ENCODE measurements around the gene ZNF384.

Gene ZNF384

DNA sequence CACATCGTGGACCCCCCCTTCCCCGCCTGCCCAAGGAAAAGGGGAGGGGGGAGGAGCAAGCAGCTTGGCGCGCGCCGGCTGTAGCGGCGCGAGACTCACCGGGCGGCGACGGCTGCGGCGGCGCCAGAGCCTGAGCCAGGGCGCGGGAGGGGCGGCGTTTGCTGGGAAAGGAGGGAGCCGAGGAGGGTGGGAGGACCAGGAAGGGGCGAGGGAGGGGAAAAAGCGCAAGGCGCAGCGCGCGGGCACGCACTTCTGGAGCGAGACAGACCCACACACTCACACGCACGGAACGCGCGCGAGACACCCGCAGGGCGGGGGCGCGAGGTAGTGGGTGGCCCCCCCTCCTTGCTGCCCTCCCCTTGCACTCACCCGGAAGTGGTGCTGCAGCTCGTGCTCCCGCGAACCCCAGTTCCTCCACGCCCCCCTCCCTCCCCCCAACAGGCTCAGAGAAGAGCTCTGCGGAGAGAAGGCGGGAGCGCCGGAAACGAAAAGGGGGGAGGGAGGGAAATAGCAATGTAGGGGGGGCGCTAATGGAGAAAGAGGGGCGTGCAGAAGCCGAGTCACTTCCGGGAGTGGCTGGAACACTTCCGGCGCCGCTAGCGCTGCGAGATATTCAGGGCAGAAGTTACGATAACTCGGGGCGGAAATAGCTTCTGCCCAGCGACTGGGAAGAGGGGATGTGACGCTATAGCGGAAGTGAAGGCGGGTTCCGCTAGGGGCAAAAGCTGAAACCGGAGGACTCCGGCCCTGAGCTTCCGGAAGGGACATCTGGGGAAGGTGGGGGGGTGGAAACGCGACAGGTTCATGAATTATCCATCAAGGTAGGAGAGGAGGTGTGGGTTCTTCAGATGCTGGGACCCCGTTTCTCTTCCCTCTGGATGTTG, at the start of gene ZNF384:
ZNF384 (minus strand) TSS at position 377 of the 884 bp plus-strand sequence. CDS start 9,855 bp downstream, outside the sequence.
- peak within 1 kb of the TSS; percentile 98 for H3K4me3 ChIP-seq (ENCODE audit: low read depth, low read length)
- no peaks in the 10 kb centered on the region for H3K9me3 ChIP-seq (ENCODE audit: control insufficient read depth, insufficient read depth, low read length)
- H3K4me1 ChIP-seq (ENCODE audit: control insufficient read depth, insufficient read depth, low read length), result peaks cover 5% of the 10 kb centered on the region
- no peaks in the 10 kb centered on the region for H3K27me3 ChIP-seq (ENCODE audit: control insufficient read depth, insufficient read depth, low read length)
- H3K9ac ChIP-seq (ENCODE audit: low read depth, low read length), result peak within 1 kb of the TSS; percentile 98
- peaks cover 4% of the 10 kb centered on the region for H3K36me3 ChIP-seq (ENCODE audit: control insufficient read depth, insufficient read depth, low read length)

DNA sequence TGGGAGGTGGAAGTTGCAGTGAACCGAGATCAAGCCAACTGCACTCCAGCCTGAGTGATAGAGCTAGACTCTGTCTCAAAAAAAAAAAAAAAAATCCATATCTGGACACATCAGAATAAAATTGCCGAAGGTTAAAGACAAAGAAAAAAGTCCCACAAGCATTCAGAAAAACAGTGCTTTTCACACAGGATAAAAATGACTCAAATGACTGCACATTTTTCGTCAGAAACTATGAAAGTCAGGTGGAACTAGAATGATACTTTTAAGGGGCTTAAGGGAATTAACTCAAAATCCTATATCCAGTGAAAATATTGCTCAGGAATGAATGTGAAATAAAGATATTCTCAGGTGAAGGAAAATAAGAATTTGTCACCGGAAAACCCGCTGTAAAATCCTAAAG, 47.6 kb upstream of the ZNF384 start:
- H3K9me3 ChIP-seq (ENCODE audit: control insufficient read depth, insufficient read depth, low read length), result no peaks in the 10 kb centered on the region
- no peak overlapping the region for H3K9ac ChIP-seq (ENCODE audit: low read depth, low read length)
- H3K27me3 ChIP-seq (ENCODE audit: control insufficient read depth, insufficient read depth, low read length), result no peaks in the 10 kb centered on the region
- no peaks in the 10 kb centered on the region for H3K4me1 ChIP-seq (ENCODE audit: control insufficient read depth, insufficient read depth, low read length)
- no peak overlapping the region for H3K4me3 ChIP-seq (ENCODE audit: low read depth, low read length)
- H3K36me3 ChIP-seq (ENCODE audit: control insufficient read depth, insufficient read depth, low read length), result peaks cover 6% of the 10 kb centered on the region

DNA sequence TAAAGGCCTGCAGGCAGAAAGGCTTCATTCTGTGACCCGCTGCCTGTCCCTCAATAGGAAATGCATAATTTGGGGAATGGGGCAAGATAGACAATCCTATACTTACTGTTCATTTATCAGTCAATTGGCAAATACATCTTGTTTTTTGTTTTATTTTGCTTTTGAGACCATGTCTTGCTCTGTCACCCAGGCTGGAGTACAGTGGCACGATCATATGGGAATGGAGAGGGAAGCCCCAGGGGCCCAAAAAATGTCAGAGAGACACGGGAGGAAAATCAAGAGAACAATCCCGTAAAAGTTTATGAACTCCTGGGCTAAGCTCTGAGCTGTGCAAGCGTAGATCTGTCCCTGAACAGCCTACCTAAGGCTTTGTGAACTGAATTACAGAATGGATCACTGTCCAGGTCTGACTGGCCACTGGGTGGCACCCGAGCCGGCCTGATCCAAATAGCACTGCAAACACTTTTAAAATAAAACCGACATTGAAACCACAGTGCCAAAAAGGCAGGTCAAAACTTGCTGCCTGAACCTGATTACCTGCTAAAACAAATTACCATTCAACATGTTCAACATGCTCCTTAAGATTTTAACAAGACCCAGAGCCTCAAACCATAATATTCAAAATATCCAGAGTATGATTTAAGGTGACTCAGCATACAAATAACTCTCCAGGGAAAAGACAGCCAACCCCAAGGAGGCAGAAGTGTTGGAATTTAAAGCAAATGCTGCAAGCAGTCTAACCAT, 46.4 kb upstream of the ZNF384 start:
- peak overlapping the region; percentile 37 for H3K9ac ChIP-seq (ENCODE audit: low read depth, low read length)
- peaks cover 14% of the 10 kb centered on the region for H3K36me3 ChIP-seq (ENCODE audit: control insufficient read depth, insufficient read depth, low read length)
- no peaks in the 10 kb centered on the region for H3K27me3 ChIP-seq (ENCODE audit: control insufficient read depth, insufficient read depth, low read length)
- no peak overlapping the region for H3K4me3 ChIP-seq (ENCODE audit: low read depth, low read length)
- no peaks in the 10 kb centered on the region for H3K9me3 ChIP-seq (ENCODE audit: control insufficient read depth, insufficient read depth, low read length)
- H3K4me1 ChIP-seq (ENCODE audit: control insufficient read depth, insufficient read depth, low read length), result no peaks in the 10 kb centered on the region

DNA sequence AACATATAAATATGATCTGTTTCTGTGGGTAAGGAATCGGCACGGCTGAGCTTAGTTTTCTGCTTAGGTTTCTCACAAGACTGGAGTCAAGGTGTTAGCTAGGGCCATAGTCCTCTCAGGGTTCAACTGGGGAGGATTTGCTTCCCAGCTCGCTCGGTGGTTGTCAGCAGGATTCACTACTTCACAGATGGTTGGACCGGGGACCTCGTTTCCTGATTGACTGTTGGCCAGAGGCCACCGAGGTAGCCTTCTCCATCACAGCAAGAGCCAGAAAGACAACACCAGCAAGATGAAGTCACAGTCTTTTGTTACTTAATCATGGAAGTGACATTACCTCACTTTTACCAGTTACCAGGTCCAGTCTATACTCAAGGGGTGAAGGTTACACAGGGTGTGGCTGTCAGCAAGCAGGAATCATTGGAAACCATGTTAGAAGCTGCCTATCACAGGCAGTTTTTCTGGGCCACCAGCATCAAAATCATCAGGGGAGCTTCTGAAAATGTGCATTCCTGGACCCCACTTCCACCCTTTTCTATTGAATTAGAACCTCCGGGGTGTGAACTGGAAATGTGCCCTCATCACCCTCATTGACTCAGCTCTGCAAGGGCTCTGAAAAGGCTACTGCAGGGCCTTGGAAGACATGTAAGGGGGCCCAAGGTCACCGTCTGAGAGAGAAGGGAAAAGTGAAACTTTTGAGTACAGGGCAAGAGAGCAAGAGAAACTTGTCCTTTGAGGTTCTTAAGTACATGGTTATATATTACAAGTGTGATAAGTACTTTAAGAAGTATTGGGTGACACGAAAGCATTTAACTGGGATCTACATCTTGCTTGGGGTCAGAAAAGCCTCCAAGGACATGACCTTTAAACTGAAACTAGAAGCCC, 45.6 kb upstream of the ZNF384 start:
- Histone ChIP-seq H3K36me3 (ENCODE audit: control insufficient read depth, insufficient read depth, low read length) (peaks cover 17% of the 10 kb centered on the region), H3K27me3 (ENCODE audit: control insufficient read depth, insufficient read depth, low read length) (no peaks in the 10 kb centered on the region), H3K4me1 (ENCODE audit: control insufficient read depth, insufficient read depth, low read length) (no peaks in the 10 kb centered on the region), H3K9ac (ENCODE audit: low read depth, low read length) (no peak overlapping the region), H3K9me3 (ENCODE audit: control insufficient read depth, insufficient read depth, low read length) (no peaks in the 10 kb centered on the region), H3K4me3 (ENCODE audit: low read depth, low read length) (no peak overlapping the region)

DNA sequence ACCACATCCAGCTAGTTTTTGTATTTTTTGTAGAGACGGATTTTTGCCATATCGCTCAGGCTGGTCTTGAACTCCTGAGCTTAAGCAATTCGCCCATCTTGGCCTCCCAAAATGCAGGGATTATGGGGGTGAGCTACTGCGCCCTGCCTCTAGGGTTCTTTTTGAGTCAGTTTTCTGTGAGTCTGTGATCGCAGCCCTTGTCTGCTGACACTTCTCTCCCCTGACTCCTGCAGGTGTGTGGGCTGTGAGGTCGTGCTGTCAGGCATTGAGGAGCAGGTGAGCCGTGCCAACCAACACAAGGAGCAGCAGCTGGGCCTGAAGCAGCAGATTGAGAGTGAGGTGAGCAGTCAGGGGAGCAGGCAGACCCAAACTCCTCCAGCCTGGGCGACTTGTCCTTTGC, 41.0 kb upstream of the ZNF384 start:
- Histone ChIP-seq H3K27me3 (ENCODE audit: control insufficient read depth, insufficient read depth, low read length) (no peaks in the 10 kb centered on the region), H3K9ac (ENCODE audit: low read depth, low read length) (no peak overlapping the region), H3K4me1 (ENCODE audit: control insufficient read depth, insufficient read depth, low read length) (no peaks in the 10 kb centered on the region), H3K9me3 (ENCODE audit: control insufficient read depth, insufficient read depth, low read length) (no peaks in the 10 kb centered on the region), H3K36me3 (ENCODE audit: control insufficient read depth, insufficient read depth, low read length) (peaks cover 29% of the 10 kb centered on the region), H3K4me3 (ENCODE audit: low read depth, low read length) (no peak overlapping the region)

GRCh38 chr12:6729186-6729585, 40.0 kb upstream of the ZNF384 start:
- Histone ChIP-seq H3K4me3 (ENCODE audit: low read depth, low read length) (no peak overlapping the region), H3K9me3 (ENCODE audit: control insufficient read depth, insufficient read depth, low read length) (no peaks in the 10 kb centered on the region), H3K27me3 (ENCODE audit: control insufficient read depth, insufficient read depth, low read length) (no peaks in the 10 kb centered on the region), H3K36me3 (ENCODE audit: control insufficient read depth, insufficient read depth, low read length) (peaks cover 26% of the 10 kb centered on the region), H3K4me1 (ENCODE audit: control insufficient read depth, insufficient read depth, low read length) (peaks cover 3% of the 10 kb centered on the region), H3K9ac (ENCODE audit: low read depth, low read length) (no peak overlapping the region)

DNA sequence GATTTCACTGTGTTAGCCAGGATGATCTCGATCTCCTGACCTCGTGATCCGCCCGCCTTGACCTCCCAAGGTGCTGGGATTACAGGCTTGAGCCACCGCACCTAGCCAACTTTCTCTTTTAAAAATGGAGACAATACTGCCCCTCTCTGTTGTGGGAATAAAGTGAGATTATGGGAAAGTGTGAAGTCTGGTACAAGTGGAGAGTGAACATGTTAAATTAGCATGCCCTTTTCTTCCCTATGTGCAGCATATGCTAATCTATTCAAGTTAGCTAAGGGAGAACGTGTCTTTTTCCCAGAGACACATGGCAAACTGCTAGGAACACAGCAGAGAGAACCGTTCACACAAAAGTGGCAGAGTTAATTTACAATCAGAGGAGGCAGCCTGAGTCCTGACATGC, 36.2 kb upstream of the ZNF384 start:
- Histone ChIP-seq H3K9ac (ENCODE audit: low read depth, low read length) (no peak overlapping the region), H3K27me3 (ENCODE audit: control insufficient read depth, insufficient read depth, low read length) (no peaks in the 10 kb centered on the region), H3K4me3 (ENCODE audit: low read depth, low read length) (no peak overlapping the region), H3K36me3 (ENCODE audit: control insufficient read depth, insufficient read depth, low read length) (peaks cover 15% of the 10 kb centered on the region), H3K4me1 (ENCODE audit: control insufficient read depth, insufficient read depth, low read length) (peaks cover 3% of the 10 kb centered on the region), H3K9me3 (ENCODE audit: control insufficient read depth, insufficient read depth, low read length) (no peaks in the 10 kb centered on the region)

GRCh38 chr12:6724409-6724797, 35.2 kb upstream of the ZNF384 start:
- peak overlapping the region; percentile 91 for H3K9ac ChIP-seq (ENCODE audit: low read depth, low read length)
- H3K9me3 ChIP-seq (ENCODE audit: control insufficient read depth, insufficient read depth, low read length), result no peaks in the 10 kb centered on the region
- peak overlapping the region; percentile 90 for H3K4me3 ChIP-seq (ENCODE audit: low read depth, low read length)
- peaks cover 3% of the 10 kb centered on the region for H3K4me1 ChIP-seq (ENCODE audit: control insufficient read depth, insufficient read depth, low read length)
- H3K36me3 ChIP-seq (ENCODE audit: control insufficient read depth, insufficient read depth, low read length), result peaks cover 9% of the 10 kb centered on the region
- no peaks in the 10 kb centered on the region for H3K27me3 ChIP-seq (ENCODE audit: control insufficient read depth, insufficient read depth, low read length)

DNA sequence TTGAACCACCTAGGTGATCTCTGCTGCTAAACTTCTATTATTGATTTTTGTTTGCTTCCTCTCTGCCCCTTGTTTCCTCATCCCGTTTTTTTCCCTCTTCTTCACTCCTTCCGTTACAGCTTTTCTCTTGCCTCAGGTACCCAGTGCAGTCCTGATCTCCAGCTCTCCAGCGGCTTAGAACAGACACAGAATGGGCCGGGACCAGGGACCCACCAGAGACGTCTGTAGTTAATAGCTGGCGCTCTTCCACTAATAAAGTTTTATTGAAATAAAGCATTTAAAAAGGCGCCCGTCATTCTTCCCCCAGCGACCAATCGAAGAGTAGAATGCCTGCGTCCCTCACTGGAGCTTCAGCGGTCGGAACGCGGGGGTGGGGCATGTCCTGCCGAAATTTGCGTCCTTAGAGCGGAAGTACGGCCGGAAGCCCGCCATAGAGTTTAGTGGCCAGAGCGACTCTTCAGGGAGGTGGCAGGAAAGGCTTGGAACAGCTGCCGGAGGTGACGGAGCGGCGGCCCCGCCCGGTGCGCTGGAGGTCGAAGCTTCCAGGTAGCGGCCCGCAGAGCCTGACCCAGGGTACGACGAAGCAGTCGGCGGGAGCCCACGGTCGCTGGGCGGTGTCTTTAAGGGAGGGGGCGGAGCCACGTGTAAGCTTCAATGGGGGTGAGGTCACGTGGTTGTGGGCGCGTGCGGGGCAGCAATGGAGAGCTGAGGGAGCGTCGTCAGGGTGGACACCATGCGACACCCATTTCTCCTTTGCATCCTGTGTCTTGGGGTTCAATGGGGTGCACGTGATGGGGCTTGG, 34.6 kb upstream of the ZNF384 start, which contains the start of gene COPS7A:
COPS7A (plus strand) TSS at position 440 of the 802 bp plus-strand sequence. CDS start 611 bp downstream, outside the sequence.
- peaks cover 3% of the 10 kb centered on the region for H3K4me1 ChIP-seq (ENCODE audit: control insufficient read depth, insufficient read depth, low read length)
- peak within 1 kb of the TSS; percentile 91 for H3K9ac ChIP-seq (ENCODE audit: low read depth, low read length)
- H3K9me3 ChIP-seq (ENCODE audit: control insufficient read depth, insufficient read depth, low read length), result no peaks in the 10 kb centered on the region
- peaks cover 3% of the 10 kb centered on the region for H3K36me3 ChIP-seq (ENCODE audit: control insufficient read depth, insufficient read depth, low read length)
- peak within 1 kb of the TSS; percentile 90 for H3K4me3 ChIP-seq (ENCODE audit: low read depth, low read length)
- H3K27me3 ChIP-seq (ENCODE audit: control insufficient read depth, insufficient read depth, low read length), result no peaks in the 10 kb centered on the region

DNA sequence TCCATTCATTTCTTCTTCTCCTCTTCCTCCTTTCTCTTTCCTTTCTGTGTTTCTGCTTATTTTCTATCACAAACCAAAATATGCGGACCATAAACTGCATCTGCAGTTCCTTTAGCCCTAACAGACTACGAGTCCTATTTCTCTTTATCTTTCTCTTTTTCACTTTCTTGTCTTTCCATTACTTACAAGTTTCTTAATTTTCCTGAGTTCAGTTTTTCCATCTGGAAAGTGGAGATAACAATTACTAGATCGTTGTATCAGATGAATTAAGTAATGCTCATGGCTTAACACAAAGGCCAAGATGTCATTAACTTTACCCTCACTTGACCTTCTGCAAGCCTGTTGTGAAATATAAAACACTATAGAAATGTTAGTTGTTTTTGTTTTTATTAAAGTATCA, 33.7 kb upstream of the ZNF384 start:
- no peak overlapping the region for H3K9ac ChIP-seq (ENCODE audit: low read depth, low read length)
- no peaks in the 10 kb centered on the region for H3K27me3 ChIP-seq (ENCODE audit: control insufficient read depth, insufficient read depth, low read length)
- no peaks in the 10 kb centered on the region for H3K36me3 ChIP-seq (ENCODE audit: control insufficient read depth, insufficient read depth, low read length)
- peaks cover 3% of the 10 kb centered on the region for H3K4me1 ChIP-seq (ENCODE audit: control insufficient read depth, insufficient read depth, low read length)
- no peaks in the 10 kb centered on the region for H3K9me3 ChIP-seq (ENCODE audit: control insufficient read depth, insufficient read depth, low read length)
- peak overlapping the region; percentile 90 for H3K4me3 ChIP-seq (ENCODE audit: low read depth, low read length)
